HL-60 (cell line): ENCODE results near the gene PTPRM.

ENCODE experiments used
- DNase-seq, 2 experiments: peaks; one replicate each; pipeline ENCODE4 v3.0.0-alpha.2; 2010 to 2020; ENCODE audit warnings: low read depth in 1 of 2, low spot score in 1 of 2
- H3K27ac ChIP-seq: fragments of 250-450 bp; sonication (Bioruptor Pico); replicated peaks from 2 replicates; pipeline ENCODE4 v1.5.1; 2020; ENCODE audit warnings: mild to moderate bottlenecking, moderate library complexity
- H3K27me3 ChIP-seq: fragments of 250-450 bp; sonication (Bioruptor Pico); 2 replicates; pipeline ENCODE4 v1.5.1; 2021; ENCODE audit warnings: mild to moderate bottlenecking, moderate library complexity; ENCODE audit not compliant: insufficient read depth, poor library complexity, severe bottlenecking
- H3K4me3 ChIP-seq: replicated peaks from 2 replicates; pipeline ENCODE4 v1.5.1; 2011; ENCODE audit warnings: mild to moderate bottlenecking, control low read depth, low read length; ENCODE audit not compliant: insufficient read depth
- CTCF ChIP-seq: IDR thresholded peaks from one replicate; pipeline ENCODE4 v1.5.1; 2011; ENCODE audit warnings: low read length, control low read depth, inconsistent platforms; ENCODE audit not compliant: insufficient read depth
- GABPA ChIP-seq: IDR thresholded peaks from 2 replicates; pipeline ENCODE4 v1.6.1; 2012; ENCODE audit warnings: low read depth
- POLR2AphosphoS5 ChIP-seq: IDR thresholded peaks from 2 replicates; pipeline ENCODE4 v1.6.1; 2012; ENCODE audit warnings: low read depth
- REST ChIP-seq: IDR thresholded peaks from 2 replicates; pipeline ENCODE4 v1.6.1; 2012; ENCODE audit warnings: low read depth; ENCODE audit not compliant: insufficient replicate concordance
- SPI1 ChIP-seq: IDR thresholded peaks from 2 replicates; pipeline ENCODE4 v1.6.1; 2012; ENCODE audit warnings: low read depth, mild to moderate bottlenecking, borderline replicate concordance

Gene PTPRM

GRCh38 chr18:8330575-8330974 is 763.5 kb downstream of the PTPRM start:
- Histone ChIP-seq H3K4me3 (no peak overlapping the region), H3K27ac (no peak overlapping the region), H3K27me3 (no peaks in the 10 kb centered on the region)
- TF ChIP-seq CTCF (no peak), REST (no peak), GABPA (no peak), POLR2AphosphoS5 (no peak), SPI1 (no peak)
- no peak for DNase-seq

GRCh38 chr18:8332286-8332685 is 765.2 kb downstream of the PTPRM start:
- Histone ChIP-seq H3K27me3 (no peaks in the 10 kb centered on the region), H3K4me3 (no peak overlapping the region), H3K27ac (no peak overlapping the region)
- TF ChIP-seq GABPA (no peak), REST (no peak), CTCF (no peak), POLR2AphosphoS5 (no peak), SPI1 (no peak)
- DNase-seq = no peak

- no peaks in the 10 kb centered on the region for H3K27me3 ChIP-seq
- H3K27ac ChIP-seq = no peak overlapping the region
- no peak for DNase-seq
- TF ChIP-seq SPI1 = no peak
- no peak for TF ChIP-seq GABPA
- TF ChIP-seq POLR2AphosphoS5 = no peak
- TF ChIP-seq CTCF = no peak
- no peak for TF ChIP-seq REST
- H3K4me3 ChIP-seq = no peak overlapping the region
Measured at GRCh38 chr18:8333961-8334360, 766.8 kb downstream of the PTPRM start.
